GM18499 (cell line): ENCODE results near the gene SPHK2.
"Not testable (repeated sequence)": the region's sequence is repeated elsewhere in the genome, so short reads cannot be mapped to it uniquely, and the experiment has no call there.

Experiments
- ATAC-seq: cut with Tn5 transposase; IDR thresholded peaks from one replicate; pipeline ENCODE4 v1.9.1; 2021; ENCODE audit warnings: moderate number of reproducible peaks; ENCODE audit not compliant: insufficient read depth, unreplicated experiment

The SPHK2 gene

DNA sequence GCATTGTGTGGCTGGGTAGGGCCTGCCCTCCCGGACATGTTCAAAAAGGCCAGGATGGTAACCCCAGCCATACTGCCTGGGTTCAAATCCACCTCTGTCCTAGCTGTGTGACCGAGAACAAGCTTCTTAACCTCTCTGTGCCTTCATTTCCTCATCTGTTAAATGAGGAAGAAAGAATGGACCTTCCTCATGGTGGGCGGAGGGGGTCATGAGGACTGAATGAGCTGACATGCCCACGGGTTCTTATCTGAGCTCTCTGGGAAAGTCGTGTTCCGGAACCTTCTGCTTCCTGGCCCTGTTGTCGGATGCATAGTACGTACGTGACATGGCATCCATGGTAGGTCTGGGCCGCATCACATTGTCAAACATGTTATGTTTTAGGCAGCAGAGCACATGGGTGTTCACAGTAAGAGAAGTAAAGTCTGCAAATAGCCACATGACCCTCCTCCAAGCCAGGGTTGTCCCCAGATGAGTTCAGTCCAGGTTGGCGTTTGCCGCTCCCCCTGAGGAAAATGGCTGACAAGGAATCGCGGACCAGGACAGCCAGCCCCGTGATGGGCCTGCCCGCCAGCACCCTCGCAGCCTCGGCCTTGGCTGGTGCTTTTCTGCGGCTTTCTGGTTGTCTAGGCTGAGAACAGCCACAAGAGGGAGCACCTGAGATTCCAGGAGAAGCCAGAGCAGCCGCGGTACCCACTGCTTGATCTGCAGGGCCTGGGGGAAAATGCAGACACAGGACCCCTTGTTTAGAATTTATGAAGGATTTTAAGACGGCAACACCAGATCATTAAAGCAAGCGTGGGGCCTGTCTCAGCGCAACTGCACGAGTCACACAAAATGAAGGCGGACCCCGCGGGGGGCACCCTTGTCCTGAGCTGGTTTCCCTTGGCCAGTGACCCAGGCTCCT lies 55.9 kb downstream of the SPHK2 start:
- no peak for ATAC-seq

DNA sequence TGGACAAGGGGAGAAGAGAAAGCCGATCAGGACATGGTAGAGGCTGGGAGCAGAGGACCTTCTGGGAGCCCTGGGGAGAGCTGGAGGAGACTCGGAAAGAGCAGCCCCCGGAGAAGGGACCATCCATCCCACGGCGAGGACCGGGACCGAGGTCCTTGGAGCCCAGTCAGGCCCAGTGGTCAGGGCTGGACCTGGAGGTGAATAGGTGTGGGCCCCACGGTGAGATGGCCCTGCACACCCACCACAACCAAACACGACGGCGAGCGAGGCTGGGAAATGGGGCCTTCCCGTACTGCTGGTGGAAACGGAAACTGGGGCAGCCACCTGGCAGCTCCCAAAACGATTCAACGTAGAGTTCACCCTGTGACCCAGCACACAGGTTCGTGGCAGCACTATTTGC lies 57.2 kb downstream of the SPHK2 start:
- no peak for ATAC-seq

DNA sequence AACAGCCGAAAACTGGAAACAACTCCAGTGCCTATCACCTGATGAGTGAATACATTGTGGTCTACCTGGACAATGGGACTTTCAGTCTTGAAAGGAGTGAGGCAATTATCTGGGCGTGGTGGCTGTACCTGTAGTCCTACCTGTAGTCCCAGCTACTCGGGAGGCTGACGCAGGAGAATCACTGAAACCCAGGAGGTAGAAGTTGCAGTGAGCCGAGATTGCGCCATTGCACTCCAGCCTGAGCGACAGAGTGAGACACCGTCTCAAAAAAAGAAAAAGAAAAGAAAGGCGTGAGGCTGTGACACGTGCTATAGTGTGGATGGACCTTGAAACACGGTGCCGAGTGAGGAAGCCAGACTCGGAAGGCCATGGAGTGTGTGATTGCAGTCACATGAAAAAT lies 57.6 kb downstream of the SPHK2 start:
- ATAC-seq: no peak

DNA sequence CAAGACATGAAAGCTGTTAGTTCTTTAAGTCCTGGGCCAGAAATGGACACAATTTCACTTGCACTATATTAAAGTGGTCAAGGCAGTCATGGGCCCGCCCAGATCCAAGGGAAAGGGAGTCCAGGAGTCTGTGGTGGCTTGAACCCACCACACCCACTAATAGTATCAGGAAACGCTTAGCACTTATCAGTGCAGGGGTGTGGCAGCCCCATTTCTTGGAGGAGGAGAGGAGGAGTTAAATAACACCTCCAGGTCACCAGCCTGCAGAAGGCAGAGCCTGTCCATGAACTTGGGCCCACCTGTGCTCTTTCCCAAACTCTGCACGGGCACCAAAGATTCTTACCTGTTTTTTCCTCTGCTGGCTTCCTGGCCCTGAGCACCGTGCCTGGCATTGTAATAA lies 58.9 kb downstream of the SPHK2 start:
- ATAC-seq: no peak

DNA sequence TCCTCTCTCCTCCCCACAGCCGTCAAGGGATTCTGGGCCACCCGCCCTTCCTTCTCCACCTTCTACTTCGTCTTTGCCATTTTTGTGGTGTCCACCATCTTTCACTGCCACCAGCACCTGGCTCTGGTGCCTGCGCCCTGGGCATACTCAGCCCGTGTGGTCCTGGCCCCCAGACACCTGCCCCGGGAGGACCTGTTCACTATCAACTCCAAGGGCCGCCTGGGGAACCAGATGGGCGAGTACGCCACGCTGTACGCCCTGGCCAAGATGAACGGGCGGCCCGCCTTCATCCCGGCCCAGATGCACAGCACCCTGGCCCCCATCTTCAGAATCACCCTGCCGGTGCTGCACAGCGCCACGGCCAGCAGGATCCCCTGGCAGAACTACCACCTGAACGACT lies 60.7 kb downstream of the SPHK2 start:
- not testable (repeated sequence) for ATAC-seq
